Measurements from ENCODE around the gene MRM2. TPM values are rescaled to one million over a fixed set of nuclear protein-coding genes. Genes with fewer than 3 reads are reported as not detected.

The MRM2 gene
- total RNA-seq, 1 experiment from 2014 or later, result 48.2 TPM

DNA sequence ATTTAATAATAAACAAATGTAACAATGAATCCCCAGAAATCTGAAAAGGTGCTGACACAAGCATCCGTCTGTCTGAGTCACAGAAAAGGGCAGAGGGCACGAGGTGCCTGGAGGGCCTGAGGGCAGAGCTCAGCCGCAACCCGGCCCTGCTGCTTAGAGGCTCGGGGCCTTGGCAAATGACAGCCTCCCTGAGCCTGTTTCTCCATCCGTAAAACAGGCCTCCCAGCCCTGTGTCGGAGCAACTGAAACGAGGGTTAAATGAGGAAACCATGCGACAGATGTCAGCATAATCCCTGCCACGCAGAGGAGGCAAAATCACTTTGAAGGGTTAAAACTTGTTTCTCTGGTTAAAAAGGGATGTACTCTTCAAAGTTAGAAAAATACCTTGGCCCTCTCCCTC, 24.9 kb upstream of the MRM2 start:
- peak; percentile 86 for DNase-seq (ENCODE audit: low spot score)

DNA sequence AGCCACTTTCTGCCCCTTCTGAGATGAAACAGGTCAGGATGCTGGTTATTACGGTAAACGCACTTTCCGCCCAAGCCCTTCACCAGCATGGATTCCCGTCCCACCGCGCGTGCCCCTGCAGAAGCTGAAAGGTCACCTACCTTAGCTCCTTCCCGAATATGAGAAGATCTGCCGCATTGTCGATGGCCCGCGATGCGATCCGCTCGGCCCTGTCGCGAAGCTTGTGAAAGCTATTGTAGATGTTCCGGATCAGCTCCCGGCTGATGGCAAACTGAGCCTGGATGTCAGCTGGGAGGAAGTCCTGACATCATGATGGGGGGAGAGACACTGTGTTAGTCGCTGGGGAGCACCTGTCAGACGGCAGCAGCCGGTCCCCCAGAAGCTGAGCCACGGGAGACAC, 22.2 kb upstream of the MRM2 start:
- no peak for DNase-seq (ENCODE audit: low spot score)

DNA sequence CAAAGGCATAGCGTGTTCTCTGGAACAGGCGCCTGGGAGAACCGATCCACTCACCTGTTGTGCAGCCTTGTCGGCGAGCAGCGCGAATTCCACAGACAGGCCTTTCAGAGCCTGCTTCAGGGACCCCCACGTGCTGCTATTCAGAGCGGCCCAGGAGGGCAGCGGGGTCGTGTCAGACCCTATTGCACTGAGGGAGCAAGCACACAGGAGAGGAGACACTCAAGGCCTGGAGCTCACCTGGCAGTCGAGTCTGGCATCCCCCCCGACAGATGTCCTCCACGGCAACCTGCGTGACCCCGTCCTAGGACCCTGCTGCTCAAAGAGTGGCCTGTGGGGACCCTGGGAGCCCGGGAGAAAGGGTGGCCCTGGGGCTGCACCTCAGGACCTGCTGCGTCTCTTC, 21.2 kb upstream of the MRM2 start:
- no peak for DNase-seq (ENCODE audit: low spot score)

DNA sequence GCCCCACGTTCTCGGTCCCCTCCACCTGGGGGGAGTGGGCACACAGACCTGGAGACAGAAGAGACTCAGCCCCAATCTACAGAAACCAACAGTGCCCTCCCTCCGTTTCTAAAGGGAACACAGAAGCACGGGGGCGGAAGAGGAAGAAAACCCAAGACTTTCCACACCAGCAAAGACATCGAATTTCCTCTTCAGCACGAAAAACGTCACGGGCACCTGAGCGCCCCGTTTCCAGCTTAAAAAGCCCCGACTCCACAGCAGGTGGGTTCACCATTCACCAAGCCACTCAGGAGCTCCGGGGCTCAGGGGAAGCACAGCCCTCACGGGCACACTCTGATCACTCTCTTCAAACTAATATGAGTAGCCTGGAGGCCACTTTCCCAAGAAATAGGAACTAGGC, 19.6 kb upstream of the MRM2 start:
- DNase-seq (ENCODE audit: low spot score), result no peak

DNA sequence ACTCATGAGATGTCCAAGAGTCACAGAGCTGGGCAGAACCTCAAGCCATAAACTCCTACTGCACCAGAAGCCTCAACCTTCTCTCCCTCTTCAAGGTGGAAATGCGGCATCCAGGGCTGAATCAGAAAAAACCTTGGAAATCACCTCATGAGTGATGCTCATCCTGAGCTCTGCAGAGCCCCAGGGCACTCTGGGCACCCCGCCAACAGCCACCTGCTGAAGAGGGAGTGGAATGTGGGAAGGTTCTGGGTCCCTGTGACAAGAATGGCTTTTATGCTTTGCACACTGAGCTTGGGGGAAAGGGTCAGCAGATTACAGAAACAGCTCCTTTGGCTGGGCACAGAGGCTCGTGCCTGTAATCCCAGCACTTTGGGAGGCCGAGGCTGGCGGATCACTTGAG, 18.8 kb upstream of the MRM2 start:
- DNase-seq (ENCODE audit: low spot score), result peak; percentile 83

DNA sequence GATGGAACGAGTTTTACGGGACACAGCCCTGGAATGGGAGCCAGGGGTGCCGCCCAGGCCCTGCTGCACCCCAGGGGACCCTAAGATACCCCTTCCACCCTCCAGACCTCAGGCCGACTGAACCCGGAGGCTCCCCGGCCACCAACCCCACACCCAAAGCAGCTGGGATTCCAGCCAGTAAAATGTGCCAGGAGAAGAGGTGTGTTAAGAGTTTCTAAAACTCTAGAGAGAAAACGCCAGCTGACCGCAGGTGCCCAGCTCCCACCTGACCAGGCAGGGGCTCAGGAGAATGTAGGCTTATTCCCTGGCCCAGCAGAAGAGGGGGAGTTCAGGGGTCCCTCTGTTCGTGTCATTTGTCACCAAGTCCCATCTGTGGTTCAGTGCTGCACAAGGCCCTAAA, 17.5 kb upstream of the MRM2 start:
- no peak for DNase-seq (ENCODE audit: low spot score)

DNA sequence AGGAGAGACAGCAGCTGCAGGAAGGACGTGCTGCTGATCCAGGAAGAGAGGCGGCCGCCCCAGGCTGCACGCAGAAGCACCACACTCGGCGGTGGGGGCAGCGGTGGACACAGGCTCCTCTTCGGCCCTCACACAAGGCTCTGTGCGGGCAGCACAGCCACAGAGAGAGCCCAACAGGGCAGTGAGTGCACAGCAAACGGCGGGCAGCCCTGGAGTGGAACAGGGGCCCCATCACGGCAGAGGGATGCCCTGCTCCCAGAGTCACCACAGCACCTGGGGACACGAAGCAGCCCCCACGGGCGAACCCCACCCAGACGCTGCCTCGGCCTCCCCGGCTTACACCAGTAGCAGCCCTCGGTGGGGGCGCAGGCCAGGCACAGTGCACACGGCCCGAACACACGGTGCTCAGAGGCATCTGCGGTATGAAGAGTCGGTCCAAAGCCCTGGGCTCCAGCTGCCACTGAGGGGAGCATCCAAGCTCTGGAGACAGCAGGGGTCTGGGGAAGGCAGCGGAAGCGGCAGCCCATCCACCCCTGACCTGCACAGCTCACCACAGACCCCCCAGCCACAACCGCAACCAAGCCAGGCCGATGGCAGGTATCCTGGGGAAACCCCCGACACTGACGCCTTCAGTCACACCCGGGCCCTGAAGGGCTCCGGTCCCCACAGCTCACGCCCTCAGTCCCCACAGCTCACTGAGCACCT, 16.8 kb upstream of the MRM2 start:
- no peak for DNase-seq (ENCODE audit: low spot score)

DNA sequence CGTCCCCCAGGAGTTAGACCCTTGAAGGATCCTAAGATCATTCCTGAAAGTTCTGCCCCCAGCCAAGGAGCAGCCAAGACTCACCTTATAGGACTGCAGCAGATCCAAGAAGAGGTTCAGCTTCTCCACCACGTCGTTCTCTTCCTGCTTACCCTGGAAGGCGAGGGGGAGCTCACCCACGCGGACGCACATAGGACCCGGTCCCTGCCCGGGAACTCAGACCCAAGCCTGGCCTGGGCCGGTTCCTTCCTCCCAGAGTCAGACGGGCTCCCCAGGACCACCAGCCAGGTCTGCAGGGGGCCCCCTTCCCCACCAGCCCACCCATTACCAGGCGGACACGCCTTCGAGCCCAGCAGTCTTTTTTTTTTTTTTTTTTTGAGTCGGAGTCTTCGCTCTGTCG, 15.6 kb upstream of the MRM2 start:
- DNase-seq (ENCODE audit: low spot score), result no peak

DNA sequence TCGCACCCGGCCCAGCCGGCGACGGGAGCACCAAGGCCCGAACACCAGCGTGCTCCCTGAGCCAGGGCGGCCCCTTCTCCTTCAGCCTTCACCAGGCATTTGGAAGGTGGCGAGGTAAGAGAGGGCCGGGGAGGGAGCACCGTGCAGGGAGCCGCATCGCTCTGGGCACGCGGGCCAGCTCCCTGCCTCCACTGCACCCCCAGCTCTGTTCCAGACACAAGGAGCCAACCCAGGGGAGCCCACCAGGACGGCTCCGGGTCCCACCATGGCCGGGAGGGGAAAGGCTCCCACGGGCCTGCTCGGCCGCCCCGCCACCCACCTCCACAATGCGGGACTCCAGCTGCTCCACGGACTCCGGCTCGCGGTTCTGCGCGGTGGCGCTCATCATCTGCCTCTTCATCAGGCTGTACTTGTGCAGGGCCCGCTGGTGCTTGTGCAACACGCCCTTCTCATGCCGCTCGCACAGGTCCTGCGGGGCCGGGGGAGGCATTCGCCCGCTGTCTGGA, 15.1 kb upstream of the MRM2 start:
- DNase-seq (ENCODE audit: low spot score), result no peak

DNA sequence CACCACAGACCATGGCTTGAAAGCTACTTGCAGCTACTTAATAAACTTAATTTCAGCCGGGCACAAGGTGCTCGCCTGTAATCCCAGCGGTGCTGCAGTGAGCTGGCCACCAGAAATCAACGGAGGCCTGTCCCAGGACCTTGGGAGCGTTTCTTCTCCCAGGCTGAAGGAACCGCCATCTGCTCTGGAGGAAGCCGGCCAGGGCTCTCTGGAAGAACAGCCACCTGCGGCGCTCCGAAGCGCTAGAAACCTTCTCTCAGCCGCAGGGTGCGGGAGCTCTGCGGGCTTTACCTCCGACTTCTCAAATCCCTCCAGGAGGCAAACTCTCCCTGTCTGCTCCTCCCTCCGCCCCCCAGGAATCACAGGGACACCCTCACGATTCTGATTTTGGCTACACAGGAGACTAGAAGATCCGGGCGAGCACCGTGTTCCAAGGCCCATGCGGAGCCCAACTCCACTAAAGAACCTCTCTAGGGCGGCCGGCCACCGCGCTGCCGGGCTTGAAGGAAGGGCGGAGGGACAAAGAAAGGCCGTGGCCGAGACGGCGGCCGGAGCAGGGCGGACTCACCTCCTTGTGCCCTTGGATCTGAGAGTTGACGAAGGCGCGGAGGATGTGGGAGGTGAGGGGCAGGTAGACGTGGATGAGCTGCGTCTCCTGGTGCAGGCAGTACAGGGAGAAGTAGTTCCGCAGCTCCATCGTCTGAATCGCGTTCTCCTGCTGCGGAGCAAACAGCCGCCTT, 14.5 kb upstream of the MRM2 start:
- DNase-seq (ENCODE audit: low spot score), result no peak

DNA sequence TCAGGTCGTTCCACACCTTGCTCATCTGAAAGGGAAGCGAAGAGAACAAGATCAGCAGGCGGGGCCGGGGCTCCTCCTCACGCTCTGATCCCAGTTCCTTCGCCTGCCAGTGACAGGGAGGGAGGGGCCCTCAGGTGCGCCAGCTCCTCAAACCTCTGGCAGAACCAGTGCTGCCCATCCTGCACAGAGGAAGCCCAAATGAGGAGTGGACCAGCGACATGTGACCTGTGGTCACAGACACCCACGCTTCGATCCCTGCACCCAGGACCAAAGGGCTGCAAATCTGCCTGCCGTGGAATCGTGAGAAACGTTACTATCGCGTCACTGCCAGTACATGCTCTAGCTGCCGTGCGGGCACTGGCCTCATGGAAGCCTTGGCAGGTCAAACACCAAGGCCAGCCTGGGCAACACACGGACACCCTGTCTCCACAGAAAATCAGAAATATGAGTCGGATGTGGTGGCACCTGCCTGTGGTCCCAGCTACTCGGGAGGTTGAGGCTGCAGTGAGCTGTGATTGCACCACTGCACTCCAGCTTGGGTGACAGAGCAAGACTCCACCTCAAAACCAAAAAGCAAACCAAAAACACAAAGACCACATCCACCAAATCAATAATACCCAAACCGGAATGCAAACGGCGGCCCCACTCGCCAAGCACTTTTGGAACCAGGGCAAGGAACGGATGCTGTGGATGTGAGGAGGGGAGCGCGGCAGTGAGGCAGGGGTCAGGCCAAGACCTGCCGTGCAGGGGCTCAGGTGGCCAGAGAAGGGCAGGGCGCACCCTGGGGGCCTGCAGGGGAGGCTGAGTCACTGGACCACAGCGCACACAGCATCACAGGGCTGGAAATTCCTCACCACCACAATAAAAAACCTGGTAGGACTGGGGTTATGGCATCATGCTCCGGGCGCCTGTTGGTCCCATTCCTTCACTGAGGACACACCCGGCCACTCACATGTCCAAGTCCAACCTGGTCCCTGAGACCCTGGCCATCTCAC, 13.4 kb upstream of the MRM2 start:
- DNase-seq (ENCODE audit: low spot score), result no peak

DNA sequence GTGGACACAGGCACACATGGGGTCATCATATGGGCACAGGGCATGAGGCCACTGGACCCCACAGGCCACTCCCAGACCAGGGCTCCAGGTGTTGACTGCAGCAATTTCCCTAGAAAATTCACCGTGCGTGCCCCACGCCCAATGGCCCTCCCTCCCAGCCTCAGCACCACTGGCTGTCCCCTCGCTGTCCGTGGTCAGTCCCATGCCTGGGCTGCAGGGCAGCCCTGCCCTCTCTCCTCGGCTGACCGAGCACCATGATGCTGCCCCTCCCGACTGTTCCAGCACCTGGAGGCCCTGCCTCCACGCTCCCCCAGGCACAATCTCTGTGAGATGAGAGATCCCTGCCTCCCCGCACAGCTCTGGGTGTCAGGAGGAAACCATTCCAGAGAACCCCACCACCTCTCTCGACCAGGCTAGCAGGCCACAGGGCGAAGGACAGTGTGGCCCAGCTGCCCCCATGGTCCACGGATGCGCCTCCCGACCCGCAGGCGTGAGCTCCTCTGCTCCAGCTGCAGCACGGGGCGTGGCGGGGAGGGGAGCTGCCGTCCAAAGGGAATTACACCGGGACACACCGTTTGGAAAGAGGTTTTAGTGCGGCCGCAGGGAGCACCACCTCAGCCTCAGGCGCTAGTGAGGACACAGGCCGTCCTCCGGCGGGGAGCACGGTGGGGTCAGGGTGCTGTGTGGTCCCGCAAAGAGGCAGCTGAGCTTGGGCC, 12.6 kb upstream of the MRM2 start:
- DNase-seq (ENCODE audit: low spot score), result no peak

DNA sequence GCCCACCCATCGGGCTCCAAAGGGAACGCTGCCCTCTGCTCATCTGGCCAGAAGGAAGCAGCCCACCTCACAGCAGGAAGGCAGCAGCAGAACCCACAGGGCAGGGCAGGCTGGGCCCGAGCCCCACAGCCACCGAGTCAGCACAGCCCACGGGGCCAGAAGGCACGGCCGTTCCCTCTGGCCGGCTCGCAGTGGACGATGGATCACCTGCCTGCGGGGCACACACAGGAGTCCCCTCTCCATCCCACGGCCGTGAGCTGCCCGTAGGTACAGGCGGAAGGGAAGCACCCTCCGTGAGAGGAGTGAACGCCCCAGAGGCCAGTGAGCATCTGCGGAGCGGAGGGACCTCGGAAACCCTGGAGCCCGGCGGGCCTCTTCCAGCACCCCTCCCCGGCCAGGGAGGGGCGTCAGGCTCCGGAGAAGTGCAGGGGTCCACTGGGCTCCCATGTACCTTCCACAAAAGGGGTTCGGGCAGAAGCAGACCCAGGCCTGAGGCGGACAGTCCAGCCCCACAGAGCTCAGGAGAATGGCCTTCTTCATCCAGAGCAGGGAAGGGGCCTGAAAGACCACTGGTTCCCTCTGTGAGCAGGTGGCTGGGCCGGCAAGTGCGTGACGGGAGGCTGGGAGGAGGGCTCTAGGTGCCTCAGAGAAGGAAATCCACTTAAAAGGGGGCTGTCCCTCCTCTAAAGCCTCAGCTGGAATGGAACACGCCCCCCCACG, 11.7 kb upstream of the MRM2 start:
- DNase-seq (ENCODE audit: low spot score), result no peak

DNA sequence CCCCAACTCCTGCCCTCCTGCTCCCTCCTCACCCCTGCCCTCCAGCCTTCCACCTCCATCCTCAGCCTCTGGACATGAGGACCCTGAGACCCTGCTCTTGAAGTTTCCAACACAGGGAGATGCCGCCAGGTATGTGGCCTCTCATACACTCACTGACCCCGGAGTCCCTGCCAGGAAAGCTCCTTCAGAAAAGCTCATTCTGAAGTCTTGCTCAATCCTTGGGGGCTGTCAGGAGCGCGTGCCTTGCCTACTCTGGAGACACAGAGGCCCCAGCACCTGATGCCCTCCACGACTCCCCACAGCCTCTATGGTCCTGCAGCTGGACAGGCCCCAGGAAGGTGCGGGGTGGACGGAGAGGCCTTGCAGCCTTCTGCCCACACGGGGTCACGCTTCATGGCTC, 11.0 kb upstream of the MRM2 start:
- DNase-seq (ENCODE audit: low spot score), result no peak

DNA sequence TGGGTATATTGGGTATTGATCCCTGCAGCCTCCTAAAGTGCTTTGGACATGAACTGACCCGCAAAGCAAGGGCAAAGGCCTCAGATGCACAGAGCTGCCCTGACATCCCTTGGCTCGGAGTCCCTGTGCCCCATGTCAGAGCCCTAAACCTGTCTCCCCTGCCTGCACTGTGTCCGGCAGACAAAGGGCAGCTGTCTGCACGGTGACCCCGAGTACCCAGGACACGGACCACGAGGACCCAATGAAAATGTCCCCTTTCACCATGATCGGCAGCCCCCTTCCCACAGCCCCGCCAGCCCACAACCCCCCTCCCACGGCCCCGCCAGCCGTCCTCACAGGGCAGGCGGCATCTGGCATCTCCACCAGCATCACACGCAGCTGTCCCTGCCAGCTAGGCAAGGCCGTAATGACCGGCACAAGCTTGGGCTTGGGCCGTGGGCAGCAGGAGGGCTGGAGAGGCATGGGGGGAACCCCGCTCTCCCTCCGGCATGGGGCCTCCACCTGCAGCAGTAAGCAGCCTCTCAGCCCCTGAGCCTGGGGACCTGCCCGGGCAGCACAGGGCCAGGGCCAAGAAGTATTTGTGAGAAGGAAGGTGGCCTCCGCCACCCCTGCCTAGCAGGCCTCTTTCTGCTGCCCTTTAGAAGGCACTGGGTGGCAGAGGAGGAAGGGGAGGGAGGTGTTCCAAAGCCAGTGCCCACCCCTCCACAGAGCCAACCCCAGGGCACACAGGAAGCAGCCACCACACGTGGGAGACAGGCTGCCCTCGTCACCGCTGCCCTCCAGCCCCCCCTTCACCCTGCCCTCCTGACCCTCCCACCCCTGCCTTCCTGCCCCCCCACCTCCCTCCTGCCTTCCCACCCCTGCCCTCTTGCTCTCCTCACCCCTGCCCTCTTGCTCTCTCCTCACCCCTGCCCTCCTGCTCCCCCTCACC, 10.1 kb upstream of the MRM2 start:
- no peak for DNase-seq (ENCODE audit: low spot score)

DNA sequence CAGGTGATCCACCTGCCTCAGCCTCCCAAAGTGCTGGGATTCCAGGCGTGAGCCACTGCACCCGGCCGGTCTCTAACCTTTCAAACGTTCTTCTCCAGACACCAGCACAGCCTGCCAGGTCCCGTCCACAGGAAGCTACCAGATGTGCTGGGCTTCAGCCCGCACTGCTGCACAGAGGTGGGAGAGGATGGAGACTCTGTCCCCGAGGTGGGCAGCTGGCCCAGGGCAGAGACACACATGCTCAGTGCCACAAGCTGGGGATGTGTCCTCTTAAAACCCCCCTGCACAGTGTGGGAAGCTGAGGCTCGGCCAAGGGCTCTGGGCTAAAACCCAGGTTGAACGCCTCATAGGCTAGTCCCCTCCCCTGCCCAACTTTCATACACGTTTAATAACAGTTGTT, 9.4 kb upstream of the MRM2 start:
- no peak for DNase-seq (ENCODE audit: low spot score)

DNA sequence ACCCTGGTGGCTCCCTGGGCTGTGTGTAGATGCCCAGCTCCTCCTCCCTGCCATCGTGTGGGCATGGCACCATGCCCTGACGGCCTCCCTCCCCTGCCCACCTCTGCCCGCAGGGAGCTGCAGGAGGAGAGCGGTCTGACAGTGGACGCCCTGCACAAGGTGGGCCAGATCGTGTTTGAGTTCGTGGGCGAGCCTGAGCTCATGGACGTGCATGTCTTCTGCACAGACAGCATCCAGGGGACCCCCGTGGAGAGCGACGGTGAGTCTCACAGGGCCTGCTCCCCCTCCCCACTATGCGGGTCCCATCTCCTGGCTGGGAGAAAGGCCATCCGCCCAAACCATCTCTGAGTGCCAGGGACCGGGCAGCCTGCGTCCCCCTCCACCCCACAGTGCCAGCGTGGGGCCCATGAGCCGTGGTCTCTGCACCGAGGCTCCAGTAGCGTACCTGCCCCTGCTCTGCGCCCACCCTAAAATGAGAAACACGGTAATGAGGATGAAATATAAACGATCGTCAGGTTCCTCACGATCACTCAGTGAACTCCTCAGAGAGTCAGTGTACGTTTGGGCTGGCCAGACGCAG, 7.8 kb upstream of the MRM2 start:
- no peak for DNase-seq (ENCODE audit: low spot score)

DNA sequence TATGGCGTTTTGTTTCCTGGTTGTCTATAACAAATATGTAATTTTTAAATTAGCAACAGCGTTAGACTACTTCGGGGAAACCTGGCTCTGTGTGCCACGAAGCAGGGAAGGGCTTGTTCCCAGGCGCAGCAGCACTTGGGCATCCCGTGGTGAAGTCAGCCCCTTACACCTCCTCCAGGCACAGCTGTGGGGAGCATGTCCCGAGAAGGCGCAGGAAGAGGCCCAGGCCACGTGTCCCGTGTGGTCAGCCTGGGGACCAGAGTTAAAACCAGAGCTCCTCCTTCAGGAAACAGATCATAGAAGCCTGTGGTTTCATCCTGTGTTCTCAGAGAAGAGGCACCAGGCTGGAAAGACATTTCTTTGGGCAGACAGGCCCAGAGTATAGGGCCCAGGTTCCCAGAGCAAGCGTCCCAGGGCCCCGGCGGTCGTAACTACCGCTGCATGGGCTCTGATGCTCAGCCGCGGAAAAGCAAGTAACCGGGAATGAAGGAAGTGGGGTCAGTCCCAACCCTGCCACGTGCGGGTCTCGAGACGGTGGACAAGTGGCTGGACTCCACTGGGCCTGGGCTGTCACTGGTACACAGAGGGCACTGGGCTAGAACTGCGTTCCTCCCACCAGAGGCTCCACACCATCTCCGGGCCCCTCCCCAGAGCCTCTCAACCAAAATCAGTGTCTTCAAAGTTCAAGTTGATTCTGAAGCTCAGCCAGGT, 7.1 kb upstream of the MRM2 start:
- DNase-seq (ENCODE audit: low spot score), result peak; percentile 77

Data from HT-29 (cell line).